HEK293T (cell line): ENCODE data around the gene MACROD2.

Experiments
- CTCF ChIA-PET: fragments of 350-600 bp; formaldehyde crosslinking; extraction: SDS; loops from one replicate; lab custom pipeline; 2021; ENCODE audit warnings: antibody characterized with exemption, inconsistent platforms; lab: Yijun Ruan, JAX
- POLR2A ChIA-PET: fragments of 350-600 bp; formaldehyde crosslinking; extraction: SDS; loops from one replicate; lab custom pipeline; 2020; ENCODE audit warnings: antibody characterized with exemption, inconsistent platforms; lab: Yijun Ruan, JAX
- DNase-seq: peaks from one replicate; pipeline ENCODE4 v3.0.0; 2012; ENCODE audit warnings: mixed read lengths; ENCODE audit errors: extremely low spot score
- ARNT ChIP-seq: fragments of 450-650 bp; IDR thresholded peaks from 2 replicates; pipeline ENCODE4 v1.6.1; 2017; ENCODE audit warnings: mild to moderate bottlenecking
- BHLHE40 ChIP-seq: fragments of 450-650 bp; IDR thresholded peaks from 2 replicates; pipeline ENCODE4 v1.6.1; 2016; ENCODE audit warnings: mild to moderate bottlenecking, moderate library complexity, borderline replicate concordance
- CTBP1 ChIP-seq: fragments of 450-650 bp; IDR thresholded peaks from 2 replicates; pipeline ENCODE4 v1.6.1; 2016; ENCODE audit warnings: borderline replicate concordance
- ELF4 ChIP-seq: fragments of 450-650 bp; IDR thresholded peaks from 2 replicates; pipeline ENCODE4 v1.6.1; 2017; ENCODE audit warnings: antibody characterized with exemption
- FOXA1 ChIP-seq: fragments of 450-650 bp; IDR thresholded peaks from 2 replicates; pipeline ENCODE4 v1.6.1; 2016; ENCODE audit warnings: mild to moderate bottlenecking
- FOXK2 ChIP-seq: fragments of 450-650 bp; IDR thresholded peaks from 2 replicates; pipeline ENCODE4 v1.6.1; 2016; ENCODE audit warnings: mild to moderate bottlenecking
- FOXM1 ChIP-seq: fragments of 450-650 bp; IDR thresholded peaks from 2 replicates; pipeline ENCODE4 v1.6.1; 2017; ENCODE audit warnings: mild to moderate bottlenecking, borderline replicate concordance
- HDGF ChIP-seq: fragments of 450-650 bp; IDR thresholded peaks from 2 replicates; pipeline ENCODE4 v1.6.1; 2017; ENCODE audit warnings: antibody characterized with exemption, borderline replicate concordance
- L3MBTL2 ChIP-seq: fragments of 450-650 bp; conservative IDR thresholded peaks from 2 replicates; pipeline ENCODE4 v1.6.1; 2016; ENCODE audit warnings: mild to moderate bottlenecking
- LEF1 ChIP-seq: fragments of 450-650 bp; IDR thresholded peaks from 2 replicates; pipeline ENCODE4 v1.6.1; 2017; ENCODE audit warnings: mild to moderate bottlenecking, borderline replicate concordance
- NFRKB ChIP-seq: fragments of 450-650 bp; IDR thresholded peaks from 2 replicates; pipeline ENCODE4 v1.6.1; 2016; ENCODE audit warnings: mild to moderate bottlenecking, moderate library complexity
- PKNOX1 ChIP-seq: fragments of 450-650 bp; IDR thresholded peaks from 2 replicates; pipeline ENCODE4 v1.6.1; 2016
- SP1 ChIP-seq: fragments of 450-650 bp; IDR thresholded peaks from 2 replicates; pipeline ENCODE4 v1.6.1; 2017
- SUZ12 ChIP-seq: fragments of 450-650 bp; IDR thresholded peaks from 2 replicates; pipeline ENCODE4 v1.6.1; 2016; ENCODE audit warnings: mild to moderate bottlenecking
- TARDBP ChIP-seq: fragments of 450-650 bp; IDR thresholded peaks from 2 replicates; pipeline ENCODE4 v1.6.1; 2016
- ZNF384 ChIP-seq: fragments of 450-650 bp; IDR thresholded peaks from 2 replicates; pipeline ENCODE4 v1.6.1; 2016

The MACROD2 gene

GRCh38 chr20:14383335-14383734 is 388.0 kb downstream of the MACROD2 start:
- DNase-seq: no peak
- TF ChIP-seq TARDBP: no peak
- no peak for TF ChIP-seq BHLHE40
- TF ChIP-seq ARNT: no peak
- TF ChIP-seq L3MBTL2: no peak
- TF ChIP-seq FOXM1: no peak
- TF ChIP-seq PKNOX1: no peak
- TF ChIP-seq SP1: no peak
- no peak for TF ChIP-seq FOXK2
- no peak for TF ChIP-seq HDGF
- TF ChIP-seq SUZ12: no peak
- TF ChIP-seq ZNF384: no peak
- TF ChIP-seq FOXA1: no peak
- TF ChIP-seq ELF4: no peak
- no peak for TF ChIP-seq CTBP1
- no peak for TF ChIP-seq NFRKB
- TF ChIP-seq LEF1: no peak

GRCh38 chr20:14384416-14385175 is 389.3 kb downstream of the MACROD2 start:
- ChIA-PET CTCF (no interaction called here), POLR2A (no interaction called here)
- TF ChIP-seq CTBP1 (peak; percentile 32), SUZ12 (no peak), ZNF384 (0 out of 2 replicates have a peak, but pooled peaks have one; percentile 46), PKNOX1 (peak; percentile 76)
- DNase-seq: peak; percentile 20

More at GRCh38 chr20:14383335-14383734, 388.0 kb downstream of the MACROD2 start:
- POLR2A ChIA-PET: no interaction called here
- CTCF ChIA-PET: no interaction called here

- ChIA-PET CTCF (no interaction called here), POLR2A (no interaction called here)
- no peak for TF ChIP-seq TARDBP
- no peak for TF ChIP-seq ZNF384
- TF ChIP-seq BHLHE40: no peak
- peak; percentile 73 for TF ChIP-seq PKNOX1
- peak; percentile 73 for TF ChIP-seq FOXA1
- TF ChIP-seq HDGF: no peak
- peak; percentile 13 for DNase-seq
These were observed 389.9 kb downstream of the MACROD2 start for GRCh38 chr20:14385176-14385740.

- CTCF ChIA-PET: no interaction called here
- POLR2A ChIA-PET: no interaction called here
- no peak for DNase-seq
- no peak for TF ChIP-seq ZNF384
- no peak for TF ChIP-seq FOXA1
- no peak for TF ChIP-seq ELF4
- TF ChIP-seq FOXK2: no peak
These were observed 391.4 kb downstream of the MACROD2 start for GRCh38 chr20:14386726-14387125.

- CTCF ChIA-PET: no interaction called here
- POLR2A ChIA-PET: no interaction called here
- no peak for DNase-seq
These were observed 406.3 kb downstream of the MACROD2 start for GRCh38 chr20:14401479-14402138.

GRCh38 chr20:14404515-14404914 is 409.2 kb downstream of the MACROD2 start:
- ChIA-PET POLR2A (no interaction called here), CTCF (interaction anchor here (0.6 kb wide), 1 partner anchor 16 kb away, joined by 3 read pairs; no protein-coding TSS in a partner anchor)
- no peak for DNase-seq
- TF ChIP-seq SUZ12: no peak
- no peak for TF ChIP-seq FOXA1
- TF ChIP-seq CTBP1: no peak
- no peak for TF ChIP-seq FOXM1
- no peak for TF ChIP-seq HDGF
- TF ChIP-seq ELF4: no peak
- no peak for TF ChIP-seq PKNOX1
- TF ChIP-seq ARNT: no peak

More at GRCh38 chr20:14401479-14402138, 406.3 kb downstream of the MACROD2 start:
- TF ChIP-seq FOXK2: no peak
- TF ChIP-seq FOXA1: no peak
- no peak for TF ChIP-seq L3MBTL2
- TF ChIP-seq HDGF: no peak
- no peak for TF ChIP-seq LEF1
